HL-60/S4 (cell line): ENCODE results near the gene STRIP2.
"Not testable (repeated sequence)": the region's sequence is repeated elsewhere in the genome, so short reads cannot be mapped to it uniquely, and the experiment has no call there.

Source experiments
- in situ Hi-C: fragments of 300-500 bp; cut with MboI; formaldehyde crosslinking; loops from 2 replicates; pipeline ENCODE4 v1.14.3; 2022; ENCODE audit warnings: low sequenced_read_pairs

The STRIP2 gene

GRCh38 chr7:129433847-129434674 is at the start of gene STRIP2:
TSS of gene STRIP2 (plus strand) at chr7:129434432. CDS start at chr7:129434473, 41 bp downstream.
- in situ Hi-C loops: no loop called here

- in situ Hi-C loops: no loop called here
Measured at GRCh38 chr7:129385116-129385515, 49.1 kb upstream of the STRIP2 start.

- in situ Hi-C loops: no loop called here
Measured at GRCh38 chr7:129385598-129385997, 48.6 kb upstream of the STRIP2 start.

GRCh38 chr7:129386506-129386905 is 47.7 kb upstream of the STRIP2 start:
- in situ Hi-C loops: no loop called here

GRCh38 chr7:129387537-129387936 is 46.7 kb upstream of the STRIP2 start:
- in situ Hi-C loops: no loop called here

- in situ Hi-C loops: no loop called here
Measured at GRCh38 chr7:129388333-129389098, 45.7 kb upstream of the STRIP2 start.

- in situ Hi-C loops: no loop called here
Measured at GRCh38 chr7:129389829-129390228, 44.4 kb upstream of the STRIP2 start.

GRCh38 chr7:129390314-129390713 is 43.9 kb upstream of the STRIP2 start:
- in situ Hi-C loops: no loop called here

- in situ Hi-C loops: no loop called here
Measured at GRCh38 chr7:129391546-129392171, 42.6 kb upstream of the STRIP2 start.

GRCh38 chr7:129393255-129393654 is 41.0 kb upstream of the STRIP2 start:
- in situ Hi-C loops: no loop called here

- in situ Hi-C loops: no loop called here
Measured at GRCh38 chr7:129394101-129394500, 40.1 kb upstream of the STRIP2 start.

GRCh38 chr7:129394982-129395914 is 39.0 kb upstream of the STRIP2 start:
- in situ Hi-C loops: no loop called here

GRCh38 chr7:129401228-129401966 is 32.8 kb upstream of the STRIP2 start:
- in situ Hi-C loops: no loop called here

- in situ Hi-C loops: no loop called here
Measured at GRCh38 chr7:129401967-129402860, 32.0 kb upstream of the STRIP2 start.

- in situ Hi-C loops: no loop called here
Measured at GRCh38 chr7:129405527-129405926, 28.7 kb upstream of the STRIP2 start.

- in situ Hi-C loops: not testable (repeated sequence)
Measured at GRCh38 chr7:129410238-129410637, 24.0 kb upstream of the STRIP2 start.

GRCh38 chr7:129412501-129412900 is 21.7 kb upstream of the STRIP2 start:
- in situ Hi-C loops: no loop called here

- in situ Hi-C loops: no loop called here
Measured at GRCh38 chr7:129417073-129417472, 17.2 kb upstream of the STRIP2 start.

- in situ Hi-C loops: no loop called here
Measured at GRCh38 chr7:129421717-129422250, 12.4 kb upstream of the STRIP2 start.
